BE2C (cell line): ENCODE results near the gene CCDC88B.
A peak's percentile ranks its signal among the peaks of the same experiment; 100 is the strongest.

ENCODE experiments used
- DNase-seq: peaks from one replicate; pipeline ENCODE4 v3.0.0-alpha.2; 2020
- H3K27me3 ChIP-seq: fragments of 250-450 bp; sonication (Bioruptor Pico); 2 replicates; pipeline ENCODE4 v1.5.1; 2020; ENCODE audit warnings: mild to moderate bottlenecking
- H3K36me3 ChIP-seq: fragments of 250-450 bp; sonication (Bioruptor Pico); 2 replicates; pipeline ENCODE4 v1.5.1; 2020; ENCODE audit warnings: mild to moderate bottlenecking
- H3K4me1 ChIP-seq: fragments of 250-450 bp; sonication (Bioruptor Pico); 2 replicates; pipeline ENCODE4 v1.5.1; 2020
- H3K4me3 ChIP-seq: 2 replicates; pipeline ENCODE4 v1.5.1; 2011; ENCODE audit warnings: low read depth, low read length
- H3K9me3 ChIP-seq: fragments of 250-450 bp; sonication (Bioruptor Pico); 2 replicates; pipeline ENCODE4 v1.5.1; 2020
- CTCF ChIP-seq: IDR thresholded peaks from 2 replicates; pipeline ENCODE4 v1.5.1; 2012; ENCODE audit warnings: mild to moderate bottlenecking, low read depth, low read length

Gene CCDC88B

GRCh38 chr11:64341851-64342791, 2.1 kb downstream of the CCDC88B start:
- Histone ChIP-seq H3K36me3 (no peaks in the 10 kb centered on the region), H3K4me1 (no peaks in the 10 kb centered on the region), H3K4me3 (no peak overlapping the region), H3K27me3 (no peaks in the 10 kb centered on the region), H3K9me3 (no peaks in the 10 kb centered on the region)
- DNase-seq, result peak; percentile 74
- TF ChIP-seq CTCF, result peak; percentile 21; the same call in 1 of the 2 replicates

DNA sequence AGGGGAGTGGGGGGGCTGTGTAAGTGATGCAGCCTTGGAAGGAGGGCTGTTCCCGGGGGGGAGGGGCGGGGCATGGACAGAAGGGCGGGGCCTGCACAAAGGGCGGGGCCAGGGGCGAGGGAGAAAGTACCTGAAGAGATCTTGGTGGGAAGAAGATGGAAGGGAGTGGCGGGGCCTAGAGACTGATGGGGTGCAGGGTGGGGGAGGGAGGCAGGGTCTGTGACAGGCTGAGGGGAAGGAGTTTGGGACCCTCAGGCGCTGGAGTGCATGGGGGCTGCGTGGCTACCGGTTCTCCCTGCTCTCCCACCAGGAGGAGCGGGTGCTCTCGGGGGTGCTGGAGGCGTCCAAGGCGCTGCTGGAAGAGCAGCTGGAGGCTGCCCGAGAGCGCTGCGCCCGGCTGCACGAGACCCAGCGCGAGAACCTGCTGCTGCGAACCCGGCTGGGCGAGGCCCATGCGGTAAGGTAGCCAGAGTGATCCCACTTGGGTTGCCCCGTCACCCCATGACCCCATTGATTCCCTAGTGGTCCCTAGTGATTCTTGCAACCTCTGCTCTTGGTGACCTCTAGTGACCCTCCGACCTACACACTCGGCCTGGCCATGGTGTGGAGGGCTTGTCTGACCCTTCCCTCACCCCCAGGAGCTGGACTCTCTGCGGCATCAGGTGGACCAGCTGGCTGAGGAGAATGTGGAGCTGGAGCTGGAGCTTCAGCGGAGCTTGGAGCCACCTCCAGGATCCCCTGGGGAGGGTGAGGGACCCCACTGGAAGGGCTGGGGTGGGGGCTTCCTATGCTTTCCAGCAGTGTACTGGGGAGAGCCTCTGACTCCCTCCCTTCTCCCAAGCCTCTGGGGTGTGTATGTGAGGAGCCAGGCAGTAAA, 3.1 kb downstream of the CCDC88B start:
- TF ChIP-seq CTCF, result no peak
- Histone ChIP-seq H3K4me3 (no peak overlapping the region), H3K36me3 (no peaks in the 10 kb centered on the region), H3K27me3 (no peaks in the 10 kb centered on the region), H3K9me3 (no peaks in the 10 kb centered on the region), H3K4me1 (no peaks in the 10 kb centered on the region)
- no peak for DNase-seq

DNA sequence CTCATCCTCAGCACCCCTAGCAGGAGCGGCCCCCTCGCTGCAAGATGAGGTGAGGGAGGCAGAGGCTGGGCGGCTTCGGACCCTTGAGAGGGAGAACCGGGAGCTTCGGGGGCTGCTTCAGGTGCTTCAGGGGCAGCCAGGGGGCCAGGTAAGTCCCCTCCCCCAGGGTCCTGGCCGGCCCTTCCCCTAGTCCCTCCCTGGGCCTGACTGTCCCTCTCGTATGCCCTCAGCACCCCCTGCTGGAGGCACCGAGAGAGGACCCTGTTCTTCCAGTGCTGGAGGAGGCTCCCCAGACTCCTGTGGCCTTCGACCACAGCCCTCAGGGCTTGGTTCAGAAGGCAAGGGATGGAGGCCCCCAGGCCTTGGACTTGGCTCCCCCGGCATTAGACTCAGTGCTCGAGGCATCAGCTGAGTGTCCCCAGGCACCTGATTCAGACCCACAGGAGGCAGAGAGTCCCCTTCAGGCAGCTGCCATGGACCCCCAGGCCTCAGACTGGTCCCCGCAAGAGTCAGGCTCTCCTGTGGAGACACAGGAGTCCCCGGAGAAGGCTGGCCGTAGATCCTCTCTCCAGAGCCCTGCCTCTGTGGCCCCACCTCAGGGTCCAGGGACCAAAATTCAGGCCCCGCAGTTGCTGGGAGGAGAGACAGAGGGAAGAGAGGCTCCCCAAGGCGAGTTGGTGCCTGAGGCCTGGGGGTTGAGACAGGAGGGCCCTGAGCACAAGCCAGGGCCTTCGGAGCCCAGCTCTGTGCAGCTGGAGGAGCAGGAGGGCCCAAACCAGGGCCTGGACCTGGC, 4.0 kb downstream of the CCDC88B start:
- Histone ChIP-seq H3K4me3 (no peak overlapping the region), H3K36me3 (no peaks in the 10 kb centered on the region), H3K9me3 (no peaks in the 10 kb centered on the region), H3K4me1 (no peaks in the 10 kb centered on the region), H3K27me3 (no peaks in the 10 kb centered on the region)
- no peak for DNase-seq
- TF ChIP-seq CTCF, result peak; percentile 27

DNA sequence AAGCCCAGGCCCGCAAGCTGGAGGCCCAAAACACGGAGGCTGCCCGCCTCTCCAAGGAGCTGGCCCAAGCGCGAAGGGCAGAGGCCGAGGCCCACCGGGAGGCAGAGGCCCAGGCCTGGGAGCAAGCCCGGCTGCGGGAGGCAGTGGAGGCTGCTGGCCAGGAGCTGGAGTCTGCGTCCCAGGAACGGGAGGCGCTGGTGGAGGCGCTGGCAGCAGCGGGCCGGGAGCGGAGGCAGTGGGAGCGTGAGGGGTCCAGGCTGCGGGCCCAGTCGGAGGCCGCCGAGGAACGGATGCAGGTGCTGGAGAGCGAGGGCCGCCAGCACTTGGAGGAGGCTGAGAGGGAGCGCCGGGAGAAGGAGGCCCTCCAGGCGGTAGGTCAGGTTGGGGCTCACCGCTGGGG, 4.8 kb downstream of the CCDC88B start:
- Histone ChIP-seq H3K4me3 (no peak overlapping the region), H3K4me1 (no peaks in the 10 kb centered on the region)
- no peak for TF ChIP-seq CTCF

GRCh38 chr11:64347193-64347867, 7.3 kb downstream of the CCDC88B start:
- H3K36me3 ChIP-seq, result no peaks in the 10 kb centered on the region
- no peak for TF ChIP-seq CTCF
- no peaks in the 10 kb centered on the region for H3K27me3 ChIP-seq
- H3K4me1 ChIP-seq, result no peaks in the 10 kb centered on the region
- no peaks in the 10 kb centered on the region for H3K9me3 ChIP-seq
- no peak for DNase-seq
- H3K4me3 ChIP-seq, result no peak overlapping the region

More for the DNA sequence above, 4.8 kb downstream of the CCDC88B start:
- H3K9me3 ChIP-seq, result no peaks in the 10 kb centered on the region
- no peaks in the 10 kb centered on the region for H3K27me3 ChIP-seq
- H3K36me3 ChIP-seq, result no peaks in the 10 kb centered on the region
- no peak for DNase-seq
